ENCODE measurements around the gene MIGA1.

MIGA1 gene

GRCh38 chr1:77846966-77847365 is 67.5 kb downstream of the MIGA1 start:
- Histone ChIP-seq H3K4me3 (ENCODE audit: insufficient read depth in 1 of 2, low read depth in 1 of 2, low read length in 2 of 2) (no peak overlapping the region), H4K91ac (ENCODE audit: low read length) (no peak overlapping the region), H3K4me1 (ENCODE audit: control insufficient read depth, insufficient read depth, low read depth, low read length) (no peaks in the 10 kb centered on the region), H4K8ac (ENCODE audit: low read length) (no peak overlapping the region), H3K18ac (ENCODE audit: low read depth in 1 of 2, low read length in 2 of 2) (no peak overlapping the region), H3K36me3 (ENCODE audit: control insufficient read depth in 1 of 2, insufficient read depth in 2 of 2, low read depth in 1 of 2, low read length in 2 of 2) (peaks cover 3 to 27% of the 10 kb centered on the region in 2 experiments), H3K27me3 (ENCODE audit: control insufficient read depth in 1 of 2, insufficient read depth in 1 of 2, low read length in 2 of 2) (no peaks in the 10 kb centered on the region), H3K4me2 (ENCODE audit: low read length, poor library complexity, severe bottlenecking) (no peak overlapping the region), H2BK5ac (ENCODE audit: low read depth, low read length, poor library complexity, severe bottlenecking) (no peak overlapping the region), H3K23ac (ENCODE audit: low read length in 2 of 2) (no peak overlapping the region), H2AFZ (ENCODE audit: low read depth, low read length) (no peak overlapping the region), H2BK12ac (ENCODE audit: low read length in 2 of 2) (no peak overlapping the region), H3K9me3 (ENCODE audit: control insufficient read depth, low read length) (no peaks in the 10 kb centered on the region), H3K9ac (ENCODE audit: low read length) (no peak overlapping the region), H3K79me1 (replicated peaks; ENCODE audit: low read length, poor library complexity, severe bottlenecking) (peaks cover 4% of the 10 kb centered on the region), H3K27ac (ENCODE audit: low read length, poor library complexity, severe bottlenecking) (no peak overlapping the region), H2AK5ac (ENCODE audit: low read length, severe bottlenecking) (no peak overlapping the region), H2BK120ac (ENCODE audit: low read depth, low read length) (no peak overlapping the region), H3K14ac (ENCODE audit: low read length in 2 of 2) (no peak overlapping the region), H2BK15ac (ENCODE audit: low read depth, poor library complexity, severe bottlenecking) (no peak overlapping the region), H3K4ac (ENCODE audit: low read depth in 1 of 2, low read length in 2 of 2) (no peak overlapping the region)
- 97% methylated on average over 3 of the region's 3 CpGs for WGBS
- no peak for DNase-seq

GRCh38 chr1:77847621-77848080 is 68.2 kb downstream of the MIGA1 start:
- H3K4me2 ChIP-seq (ENCODE audit: low read length, poor library complexity, severe bottlenecking), result no peak overlapping the region
- no peaks in the 10 kb centered on the region for H3K27me3 ChIP-seq (ENCODE audit: control insufficient read depth in 1 of 2, insufficient read depth in 1 of 2, low read length in 2 of 2)
- no peak overlapping the region for H3K4ac ChIP-seq (ENCODE audit: low read depth in 1 of 2, low read length in 2 of 2)
- no peak overlapping the region for H4K91ac ChIP-seq (ENCODE audit: low read length)
- no peak overlapping the region for H3K14ac ChIP-seq (ENCODE audit: low read length in 2 of 2)
- H3K4me1 ChIP-seq (ENCODE audit: control insufficient read depth, insufficient read depth, low read depth, low read length), result no peaks in the 10 kb centered on the region
- no peak overlapping the region for H3K9ac ChIP-seq (ENCODE audit: low read length)
- no peak for DNase-seq
- H2BK15ac ChIP-seq (ENCODE audit: low read depth, poor library complexity, severe bottlenecking), result no peak overlapping the region
- H2AFZ ChIP-seq (ENCODE audit: low read depth, low read length), result no peak overlapping the region
- H2BK120ac ChIP-seq (ENCODE audit: low read depth, low read length), result no peak overlapping the region
- H2AK5ac ChIP-seq (ENCODE audit: low read length, severe bottlenecking), result no peak overlapping the region
- peaks cover 3 to 27% of the 10 kb centered on the region in 2 experiments for H3K36me3 ChIP-seq (ENCODE audit: control insufficient read depth in 1 of 2, insufficient read depth in 2 of 2, low read depth in 1 of 2, low read length in 2 of 2)
- H3K18ac ChIP-seq (ENCODE audit: low read depth in 1 of 2, low read length in 2 of 2), result no peak overlapping the region
- H4K8ac ChIP-seq (ENCODE audit: low read length), result no peak overlapping the region
- H2BK12ac ChIP-seq (ENCODE audit: low read length in 2 of 2), result no peak overlapping the region
- H3K79me1 ChIP-seq (replicated peaks; ENCODE audit: low read length, poor library complexity, severe bottlenecking), result peaks cover 4% of the 10 kb centered on the region
- 82% methylated on average over 9 of the region's 9 CpGs for WGBS
- H3K4me3 ChIP-seq (ENCODE audit: insufficient read depth in 1 of 2, low read depth in 1 of 2, low read length in 2 of 2), result no peak overlapping the region
- no peak overlapping the region for H3K27ac ChIP-seq (ENCODE audit: low read length, poor library complexity, severe bottlenecking)
- H2BK5ac ChIP-seq (ENCODE audit: low read depth, low read length, poor library complexity, severe bottlenecking), result no peak overlapping the region
- no peak overlapping the region for H3K23ac ChIP-seq (ENCODE audit: low read length in 2 of 2)
- H3K9me3 ChIP-seq (ENCODE audit: control insufficient read depth, low read length), result no peaks in the 10 kb centered on the region

GRCh38 chr1:77850082-77850481 is 70.6 kb downstream of the MIGA1 start:
- no peak overlapping the region for H2BK5ac ChIP-seq (ENCODE audit: low read depth, low read length, poor library complexity, severe bottlenecking)
- no peak overlapping the region for H2BK12ac ChIP-seq (ENCODE audit: low read length in 2 of 2)
- DNase-seq, result no peak
- peaks cover 3% of the 10 kb centered on the region for H3K9me3 ChIP-seq (ENCODE audit: control insufficient read depth, low read length)
- no peak overlapping the region for H2BK15ac ChIP-seq (ENCODE audit: low read depth, poor library complexity, severe bottlenecking)
- H2AFZ ChIP-seq (ENCODE audit: low read depth, low read length), result no peak overlapping the region
- no peak overlapping the region for H3K23ac ChIP-seq (ENCODE audit: low read length in 2 of 2)
- H3K36me3 ChIP-seq (ENCODE audit: control insufficient read depth in 1 of 2, insufficient read depth in 2 of 2, low read depth in 1 of 2, low read length in 2 of 2), result peaks cover 3 to 21% of the 10 kb centered on the region in 2 experiments
- no CpG with 5 or more reads among the region's 1 CpG for WGBS
- no peak overlapping the region for H3K4me3 ChIP-seq (ENCODE audit: insufficient read depth in 1 of 2, low read depth in 1 of 2, low read length in 2 of 2)
- H4K91ac ChIP-seq (ENCODE audit: low read length), result no peak overlapping the region
- H3K79me1 ChIP-seq (replicated peaks; ENCODE audit: low read length, poor library complexity, severe bottlenecking), result peaks cover 8% of the 10 kb centered on the region
- H2AK5ac ChIP-seq (ENCODE audit: low read length, severe bottlenecking), result no peak overlapping the region
- H3K14ac ChIP-seq (ENCODE audit: low read length in 2 of 2), result no peak overlapping the region
- H3K18ac ChIP-seq (ENCODE audit: low read depth in 1 of 2, low read length in 2 of 2), result no peak overlapping the region
- no peak overlapping the region for H3K4me2 ChIP-seq (ENCODE audit: low read length, poor library complexity, severe bottlenecking)
- H2BK120ac ChIP-seq (ENCODE audit: low read depth, low read length), result no peak overlapping the region
- no peaks in the 10 kb centered on the region for H3K27me3 ChIP-seq (ENCODE audit: control insufficient read depth in 1 of 2, insufficient read depth in 1 of 2, low read length in 2 of 2)
- no peak overlapping the region for H3K9ac ChIP-seq (ENCODE audit: low read length)
- no peak overlapping the region for H3K4ac ChIP-seq (ENCODE audit: low read depth in 1 of 2, low read length in 2 of 2)
- no peak overlapping the region for H3K27ac ChIP-seq (ENCODE audit: low read length, poor library complexity, severe bottlenecking)
- H3K4me1 ChIP-seq (ENCODE audit: control insufficient read depth, insufficient read depth, low read depth, low read length), result no peaks in the 10 kb centered on the region
- H4K8ac ChIP-seq (ENCODE audit: low read length), result no peak overlapping the region

- Histone ChIP-seq H3K27ac (ENCODE audit: low read length, poor library complexity, severe bottlenecking) (no peak overlapping the region), H3K14ac (ENCODE audit: low read length in 2 of 2) (no peak overlapping the region), H3K4me3 (ENCODE audit: insufficient read depth in 1 of 2, low read depth in 1 of 2, low read length in 2 of 2) (no peak overlapping the region), H3K27me3 (ENCODE audit: control insufficient read depth in 1 of 2, insufficient read depth in 1 of 2, low read length in 2 of 2) (no peaks in the 10 kb centered on the region), H2BK12ac (ENCODE audit: low read length in 2 of 2) (no peak overlapping the region), H3K9me3 (ENCODE audit: control insufficient read depth, low read length) (peaks cover 14% of the 10 kb centered on the region), H3K23ac (ENCODE audit: low read length in 2 of 2) (no peak overlapping the region), H3K18ac (ENCODE audit: low read depth in 1 of 2, low read length in 2 of 2) (no peak overlapping the region), H2AFZ (ENCODE audit: low read depth, low read length) (no peak overlapping the region), H2BK5ac (ENCODE audit: low read depth, low read length, poor library complexity, severe bottlenecking) (no peak overlapping the region), H2BK120ac (ENCODE audit: low read depth, low read length) (no peak overlapping the region), H3K4ac (ENCODE audit: low read depth in 1 of 2, low read length in 2 of 2) (no peak overlapping the region), H3K4me1 (ENCODE audit: control insufficient read depth, insufficient read depth, low read depth, low read length) (no peaks in the 10 kb centered on the region), H2BK15ac (ENCODE audit: low read depth, poor library complexity, severe bottlenecking) (no peak overlapping the region), H3K9ac (ENCODE audit: low read length) (no peak overlapping the region), H4K8ac (ENCODE audit: low read length) (no peak overlapping the region), H4K91ac (ENCODE audit: low read length) (no peak overlapping the region), H3K4me2 (ENCODE audit: low read length, poor library complexity, severe bottlenecking) (no peak overlapping the region), H3K36me3 (ENCODE audit: control insufficient read depth in 1 of 2, insufficient read depth in 2 of 2, low read depth in 1 of 2, low read length in 2 of 2) (peaks cover 7 to 31% of the 10 kb centered on the region in 2 experiments), H3K79me1 (replicated peaks; ENCODE audit: low read length, poor library complexity, severe bottlenecking) (peaks cover 13% of the 10 kb centered on the region), H2AK5ac (ENCODE audit: low read length, severe bottlenecking) (no peak overlapping the region)
- no peak for DNase-seq
- WGBS, result 100% methylated on average over 2 of the region's 4 CpGs
These were observed 78.1 kb downstream of the MIGA1 start for GRCh38 chr1:77857552-77857951.

All from mesenchymal stem cell (in vitro differentiated cells and primary cell).